HL-60 (cell line): ENCODE measurements around the gene PAM16.

ENCODE experiments used
- DNase-seq, 2 experiments: peaks; one replicate each; pipeline ENCODE4 v3.0.0-alpha.2; 2010 to 2020; ENCODE audit warnings: low read depth in 1 of 2, low spot score in 1 of 2
- H3K27ac ChIP-seq: fragments of 250-450 bp; sonication (Bioruptor Pico); replicated peaks from 2 replicates; pipeline ENCODE4 v1.5.1; 2020; ENCODE audit warnings: mild to moderate bottlenecking, moderate library complexity
- H3K27me3 ChIP-seq: fragments of 250-450 bp; sonication (Bioruptor Pico); 2 replicates; pipeline ENCODE4 v1.5.1; 2021; ENCODE audit warnings: mild to moderate bottlenecking, moderate library complexity; ENCODE audit not compliant: insufficient read depth, poor library complexity, severe bottlenecking
- H3K4me3 ChIP-seq: replicated peaks from 2 replicates; pipeline ENCODE4 v1.5.1; 2011; ENCODE audit warnings: mild to moderate bottlenecking, control low read depth, low read length; ENCODE audit not compliant: insufficient read depth
- GABPA ChIP-seq: IDR thresholded peaks from 2 replicates; pipeline ENCODE4 v1.6.1; 2012; ENCODE audit warnings: low read depth
- POLR2AphosphoS5 ChIP-seq: IDR thresholded peaks from 2 replicates; pipeline ENCODE4 v1.6.1; 2012; ENCODE audit warnings: low read depth
- SPI1 ChIP-seq: IDR thresholded peaks from 2 replicates; pipeline ENCODE4 v1.6.1; 2012; ENCODE audit warnings: low read depth, mild to moderate bottlenecking, borderline replicate concordance
- TF ChIP-seq, protein P1 (sequence below): IDR thresholded peaks from one replicate; pipeline ENCODE4 v1.5.1; 2011; ENCODE audit warnings: low read length, control low read depth, inconsistent platforms; ENCODE audit not compliant: insufficient read depth
- TF ChIP-seq, protein P2 (sequence below): IDR thresholded peaks from 2 replicates; pipeline ENCODE4 v1.6.1; 2012; ENCODE audit warnings: low read depth; ENCODE audit not compliant: insufficient replicate concordance

The PAM16 gene

DNA sequence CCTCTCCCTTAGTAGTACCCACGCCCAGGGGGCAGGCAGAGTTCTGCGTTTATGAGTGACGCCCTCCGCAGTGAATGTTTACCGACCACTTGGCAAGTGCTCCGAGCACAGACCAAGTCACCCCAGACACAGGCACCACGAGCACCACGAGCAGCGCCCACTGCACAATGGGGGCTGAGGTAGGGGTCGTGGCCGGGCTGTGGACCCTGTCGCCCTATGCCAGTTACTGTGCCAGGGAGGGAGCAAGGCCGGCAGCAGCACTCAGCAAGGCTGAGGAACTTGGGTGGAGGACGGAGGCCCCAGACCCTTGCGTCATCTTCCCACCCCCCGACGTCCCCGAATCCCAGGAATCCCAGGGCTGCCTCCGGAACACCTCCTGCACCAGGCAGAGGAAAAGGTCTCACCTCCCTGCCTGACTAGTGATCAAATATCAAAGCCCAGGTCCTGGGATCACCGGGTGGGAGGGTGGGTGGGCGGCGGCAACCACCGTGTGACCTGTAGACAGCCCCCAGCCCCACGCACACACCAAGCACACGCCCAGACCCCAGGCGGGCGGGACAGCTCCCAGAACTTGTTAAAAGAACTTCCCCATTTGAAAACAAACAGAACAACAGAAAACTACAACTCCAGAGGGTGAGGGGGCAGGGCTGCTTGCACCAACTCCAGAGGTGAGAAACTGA is 25.9 kb upstream of the PAM16 start:
- Histone ChIP-seq H3K27me3 (no peaks in the 10 kb centered on the region), H3K4me3 (no peak overlapping the region), H3K27ac (no peak overlapping the region)
- TF ChIP-seq, protein P1, sequence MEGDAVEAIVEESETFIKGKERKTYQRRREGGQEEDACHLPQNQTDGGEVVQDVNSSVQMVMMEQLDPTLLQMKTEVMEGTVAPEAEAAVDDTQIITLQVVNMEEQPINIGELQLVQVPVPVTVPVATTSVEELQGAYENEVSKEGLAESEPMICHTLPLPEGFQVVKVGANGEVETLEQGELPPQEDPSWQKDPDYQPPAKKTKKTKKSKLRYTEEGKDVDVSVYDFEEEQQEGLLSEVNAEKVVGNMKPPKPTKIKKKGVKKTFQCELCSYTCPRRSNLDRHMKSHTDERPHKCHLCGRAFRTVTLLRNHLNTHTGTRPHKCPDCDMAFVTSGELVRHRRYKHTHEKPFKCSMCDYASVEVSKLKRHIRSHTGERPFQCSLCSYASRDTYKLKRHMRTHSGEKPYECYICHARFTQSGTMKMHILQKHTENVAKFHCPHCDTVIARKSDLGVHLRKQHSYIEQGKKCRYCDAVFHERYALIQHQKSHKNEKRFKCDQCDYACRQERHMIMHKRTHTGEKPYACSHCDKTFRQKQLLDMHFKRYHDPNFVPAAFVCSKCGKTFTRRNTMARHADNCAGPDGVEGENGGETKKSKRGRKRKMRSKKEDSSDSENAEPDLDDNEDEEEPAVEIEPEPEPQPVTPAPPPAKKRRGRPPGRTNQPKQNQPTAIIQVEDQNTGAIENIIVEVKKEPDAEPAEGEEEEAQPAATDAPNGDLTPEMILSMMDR = no peak
- TF ChIP-seq SPI1 = no peak
- DNase-seq = no peak

GRCh38 chr16:4376126-4376892 is 25.2 kb upstream of the PAM16 start:
- DNase-seq = no peak
- H3K4me3 ChIP-seq = no peak overlapping the region
- H3K27me3 ChIP-seq = no peaks in the 10 kb centered on the region
- H3K27ac ChIP-seq = no peak overlapping the region
- TF ChIP-seq GABPA = no peak
- no peak for TF ChIP-seq POLR2AphosphoS5
- TF ChIP-seq, protein P1 = no peak
- TF ChIP-seq SPI1 = no peak
- TF ChIP-seq, protein P2, sequence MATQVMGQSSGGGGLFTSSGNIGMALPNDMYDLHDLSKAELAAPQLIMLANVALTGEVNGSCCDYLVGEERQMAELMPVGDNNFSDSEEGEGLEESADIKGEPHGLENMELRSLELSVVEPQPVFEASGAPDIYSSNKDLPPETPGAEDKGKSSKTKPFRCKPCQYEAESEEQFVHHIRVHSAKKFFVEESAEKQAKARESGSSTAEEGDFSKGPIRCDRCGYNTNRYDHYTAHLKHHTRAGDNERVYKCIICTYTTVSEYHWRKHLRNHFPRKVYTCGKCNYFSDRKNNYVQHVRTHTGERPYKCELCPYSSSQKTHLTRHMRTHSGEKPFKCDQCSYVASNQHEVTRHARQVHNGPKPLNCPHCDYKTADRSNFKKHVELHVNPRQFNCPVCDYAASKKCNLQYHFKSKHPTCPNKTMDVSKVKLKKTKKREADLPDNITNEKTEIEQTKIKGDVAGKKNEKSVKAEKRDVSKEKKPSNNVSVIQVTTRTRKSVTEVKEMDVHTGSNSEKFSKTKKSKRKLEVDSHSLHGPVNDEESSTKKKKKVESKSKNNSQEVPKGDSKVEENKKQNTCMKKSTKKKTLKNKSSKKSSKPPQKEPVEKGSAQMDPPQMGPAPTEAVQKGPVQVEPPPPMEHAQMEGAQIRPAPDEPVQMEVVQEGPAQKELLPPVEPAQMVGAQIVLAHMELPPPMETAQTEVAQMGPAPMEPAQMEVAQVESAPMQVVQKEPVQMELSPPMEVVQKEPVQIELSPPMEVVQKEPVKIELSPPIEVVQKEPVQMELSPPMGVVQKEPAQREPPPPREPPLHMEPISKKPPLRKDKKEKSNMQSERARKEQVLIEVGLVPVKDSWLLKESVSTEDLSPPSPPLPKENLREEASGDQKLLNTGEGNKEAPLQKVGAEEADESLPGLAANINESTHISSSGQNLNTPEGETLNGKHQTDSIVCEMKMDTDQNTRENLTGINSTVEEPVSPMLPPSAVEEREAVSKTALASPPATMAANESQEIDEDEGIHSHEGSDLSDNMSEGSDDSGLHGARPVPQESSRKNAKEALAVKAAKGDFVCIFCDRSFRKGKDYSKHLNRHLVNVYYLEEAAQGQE = no peak

DNA sequence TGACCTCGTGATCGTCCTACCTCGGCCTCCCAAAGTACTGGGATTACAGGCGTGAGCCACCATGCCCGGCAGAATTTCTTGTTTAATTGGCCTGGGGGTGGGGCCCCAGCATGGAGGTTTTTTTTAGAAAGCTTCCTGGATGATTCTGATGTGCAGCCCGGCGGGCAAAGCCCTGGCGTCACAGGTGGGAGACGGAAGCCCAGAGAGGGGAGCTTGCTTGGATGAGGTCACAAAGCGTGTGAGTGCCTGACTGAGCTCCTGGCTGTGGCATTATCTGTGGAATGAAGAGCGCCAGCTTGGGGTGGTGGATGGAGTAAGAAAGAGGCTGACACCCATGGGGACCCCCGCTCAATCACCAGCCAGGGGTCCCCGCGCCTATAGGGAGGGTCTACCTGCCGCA is 24.6 kb upstream of the PAM16 start:
- TF ChIP-seq, protein P2 = no peak
- no peak for TF ChIP-seq SPI1
- no peak for TF ChIP-seq GABPA
- no peak for TF ChIP-seq POLR2AphosphoS5
- TF ChIP-seq, protein P1 = no peak
- Histone ChIP-seq H3K27me3 (no peaks in the 10 kb centered on the region), H3K4me3 (no peak overlapping the region), H3K27ac (no peak overlapping the region)
- DNase-seq = no peak
